Thyroid gland (tissue), 4 donors: Measurements from ENCODE around the gene LARGE2. TPM values are rescaled to one million over a fixed set of nuclear protein-coding genes. Genes with fewer than 3 reads are reported as not detected.

Experiments
- DNase-seq, 2 donors: peaks; one replicate each; pipeline ENCODE4 v3.0.0-alpha.2; 2019
- H3K27ac ChIP-seq, 3 donors: fragments of 200-600 bp; sonication (generic); 1 replicate in 2 of 3; 2 replicates in 1 of 3; pipeline ENCODE4 v1.5.1; 2016 to 2019; ENCODE audit warnings: mild to moderate bottlenecking in 1 of 3, moderate library complexity in 1 of 3
- H3K27me3 ChIP-seq: fragments of 200-600 bp; sonication (generic); one replicate; pipeline ENCODE4 v1.5.1; 2019
- H3K36me3 ChIP-seq, 2 donors: fragments of 200-600 bp; sonication (generic); one replicate each; pipeline ENCODE4 v1.5.1; 2016 to 2019
- H3K4me1 ChIP-seq, 2 donors: fragments of 200-600 bp; sonication (generic); one replicate each; pipeline ENCODE4 v1.5.1; 2017 to 2019
- H3K4me3 ChIP-seq, 3 donors: fragments of 200-600 bp; sonication (generic); replicated peaks in 1 of 3; 1 replicate in 2 of 3; 2 replicates in 1 of 3; pipeline ENCODE4 v1.5.1; 2016; ENCODE audit warnings: mild to moderate bottlenecking in 1 of 3
- H3K9me3 ChIP-seq: fragments of 200-600 bp; sonication (generic); one replicate; pipeline ENCODE4 v1.5.1; 2017
- POLR2A ChIP-seq, 2 donors: fragments of 450-650 bp; IDR thresholded peaks; one replicate each; pipeline ENCODE4 v1.6.1; 2017; ENCODE audit warnings: antibody characterized with exemption in 2 of 2, mild to moderate bottlenecking in 2 of 2, moderate library complexity in 1 of 2
- WGBS, 2 donors: methylation state at CpG; one replicate each; pipeline ENCODE4 v1.1.5; 2017; 5-methylcytosine and 5-hydroxymethylcytosine counted together
- intact Hi-C: fragments of 100-400 bp; cut with DNase I; formaldehyde crosslinking; loops from one replicate; pipeline ENCODE4 v1.15.1; 2023
- total RNA-seq, 4 donors: library from RNA; depleted of rRNA; stranded (reverse); fragments of >200 nt; gene quantifications; one replicate each; pipeline ENCODE4 v1.2.3, GENCODE V29; 2016
- TF ChIP-seq, protein P1 (sequence below), 6 experiments: fragments of 200-600 bp in 3 of 6; fragments of 450-650 bp in 3 of 6; sonication (generic) in 3 of 6; IDR thresholded peaks; one replicate each; pipeline ENCODE4 v1.5.1; 2016 to 2019; ENCODE audit warnings: antibody characterized with exemption in 6 of 6, mild to moderate bottlenecking in 2 of 6, inconsistent platforms in 1 of 6, moderate library complexity in 1 of 6

Gene LARGE2
- total RNA-seq, 4 donors from 2014 or later = 11.2 to 19.0 (median 14.1) TPM

DNA sequence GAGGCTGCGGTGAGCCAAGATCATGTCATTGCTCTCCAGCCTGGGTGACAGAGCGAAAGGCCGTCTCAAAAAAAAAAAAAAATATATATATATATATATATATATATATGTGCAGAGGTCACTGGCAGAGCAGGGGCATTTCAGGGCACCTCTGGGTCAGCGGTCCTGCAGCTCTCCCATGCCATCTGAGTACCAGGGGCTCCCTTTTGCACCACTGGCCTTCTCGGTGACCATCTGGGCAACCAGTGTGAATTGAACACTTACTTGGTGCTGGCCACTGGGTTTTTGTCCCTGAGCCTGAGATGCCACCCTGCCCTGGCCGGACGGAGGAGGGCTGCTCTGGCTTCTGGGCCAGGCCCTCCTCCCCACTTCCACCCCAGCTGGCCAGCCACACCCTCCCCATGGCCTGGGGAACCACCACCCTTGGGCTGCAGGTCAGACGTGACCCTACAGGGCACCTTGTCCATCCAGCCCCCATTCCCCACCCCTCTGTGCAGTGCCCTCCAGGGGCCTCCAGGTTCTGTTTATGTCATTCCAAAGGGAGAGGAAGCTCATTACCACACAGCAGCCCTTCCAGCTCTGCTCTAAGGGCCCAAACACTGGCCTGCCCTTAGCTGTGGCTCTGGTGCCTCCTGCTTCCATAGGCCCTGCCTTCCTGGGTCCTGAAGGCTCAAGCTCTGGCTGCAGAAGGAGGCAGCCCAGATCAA is 26.8 kb upstream of the LARGE2 start:
- Histone ChIP-seq H3K36me3 (no peaks in the 10 kb centered on the region), H3K4me1 (peaks cover 10 to 15% of the 10 kb centered on the region in 2 donors), H3K27me3 (no peaks in the 10 kb centered on the region), H3K9me3 (no peaks in the 10 kb centered on the region), H3K27ac (no peak overlapping the region), H3K4me3 (no peak overlapping the region)
- DNase-seq = no peak
- intact Hi-C loops = no loop called here
- TF ChIP-seq, protein P1, sequence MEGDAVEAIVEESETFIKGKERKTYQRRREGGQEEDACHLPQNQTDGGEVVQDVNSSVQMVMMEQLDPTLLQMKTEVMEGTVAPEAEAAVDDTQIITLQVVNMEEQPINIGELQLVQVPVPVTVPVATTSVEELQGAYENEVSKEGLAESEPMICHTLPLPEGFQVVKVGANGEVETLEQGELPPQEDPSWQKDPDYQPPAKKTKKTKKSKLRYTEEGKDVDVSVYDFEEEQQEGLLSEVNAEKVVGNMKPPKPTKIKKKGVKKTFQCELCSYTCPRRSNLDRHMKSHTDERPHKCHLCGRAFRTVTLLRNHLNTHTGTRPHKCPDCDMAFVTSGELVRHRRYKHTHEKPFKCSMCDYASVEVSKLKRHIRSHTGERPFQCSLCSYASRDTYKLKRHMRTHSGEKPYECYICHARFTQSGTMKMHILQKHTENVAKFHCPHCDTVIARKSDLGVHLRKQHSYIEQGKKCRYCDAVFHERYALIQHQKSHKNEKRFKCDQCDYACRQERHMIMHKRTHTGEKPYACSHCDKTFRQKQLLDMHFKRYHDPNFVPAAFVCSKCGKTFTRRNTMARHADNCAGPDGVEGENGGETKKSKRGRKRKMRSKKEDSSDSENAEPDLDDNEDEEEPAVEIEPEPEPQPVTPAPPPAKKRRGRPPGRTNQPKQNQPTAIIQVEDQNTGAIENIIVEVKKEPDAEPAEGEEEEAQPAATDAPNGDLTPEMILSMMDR (IDR thresholded peaks at IDR 0.05) = no peak
- WGBS, 2 donors = 90 to 92% methylated on average over 6 to 8 of the region's 8 CpGs

DNA sequence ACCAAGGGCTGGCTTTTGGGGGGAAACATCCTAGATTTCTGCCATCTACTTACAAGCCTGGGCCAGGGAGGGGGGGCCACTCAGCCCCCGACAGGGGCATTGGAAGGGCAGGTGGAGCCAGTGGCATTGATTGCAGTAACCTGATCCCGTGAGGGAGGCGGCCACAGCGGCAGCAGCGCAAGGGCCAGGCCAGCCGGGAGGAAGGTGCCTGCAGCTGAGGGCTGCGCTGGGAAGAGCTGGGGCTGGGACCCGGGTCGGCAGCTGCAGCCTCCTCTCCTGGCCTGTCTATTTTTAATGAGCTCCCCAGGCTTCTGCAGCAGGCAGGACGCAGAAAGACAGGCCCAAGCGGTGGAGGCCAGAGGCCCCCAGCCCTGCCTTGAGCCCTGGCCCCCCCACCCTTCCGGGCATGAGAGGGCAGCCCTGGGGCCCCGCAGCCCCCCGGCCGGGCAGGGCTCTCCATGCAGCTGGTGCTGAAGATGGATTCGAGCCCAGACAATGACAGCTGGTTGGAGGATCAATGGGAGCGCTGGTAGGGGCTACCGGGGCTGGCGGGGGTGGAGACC is 26.0 kb upstream of the LARGE2 start:
- WGBS, 2 donors = 8 to 25% methylated on average over 6 to 17 of the region's 19 CpGs
- peaks cover 17 to 20% of the 10 kb centered on the region in 2 donors for H3K4me1 ChIP-seq
- DNase-seq = peak in 1 of 2 donors; percentile 19
- no peak for TF ChIP-seq POLR2A (IDR thresholded peaks at IDR 0.05)
- TF ChIP-seq, protein P1 (IDR thresholded peaks at IDR 0.05) = no peak
- no peaks in the 10 kb centered on the region for H3K27me3 ChIP-seq
- H3K9me3 ChIP-seq = no peaks in the 10 kb centered on the region
- H3K36me3 ChIP-seq = no peaks in the 10 kb centered on the region
- intact Hi-C loops = no loop called here
- H3K4me3 ChIP-seq = no peak overlapping the region
- H3K27ac ChIP-seq = no peak overlapping the region

DNA sequence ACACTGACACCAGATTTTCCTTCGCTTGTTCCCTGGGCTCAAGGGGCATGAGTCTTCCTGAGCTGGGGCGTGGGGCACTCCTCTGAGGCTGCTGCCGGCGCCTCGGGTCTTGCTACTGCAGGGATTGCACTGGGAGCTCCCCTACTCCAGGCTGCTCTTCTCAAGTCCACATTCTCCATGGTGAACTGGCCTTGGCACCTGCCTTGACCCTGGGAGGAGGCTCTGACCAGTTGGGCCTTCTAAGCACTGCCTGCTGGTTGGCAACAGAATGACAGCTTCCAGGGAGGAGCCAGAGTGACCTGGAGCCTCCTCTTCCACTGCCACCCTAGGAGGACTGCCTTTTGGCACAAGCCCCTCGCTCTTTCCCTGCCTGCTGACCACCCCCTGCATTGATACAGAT is 24.9 kb upstream of the LARGE2 start:
- TF ChIP-seq POLR2A (IDR thresholded peaks at IDR 0.05) = no peak
- TF ChIP-seq, protein P1 (IDR thresholded peaks at IDR 0.05) = no peak
- Histone ChIP-seq H3K4me3 (no peak overlapping the region), H3K4me1 (peaks cover 17 to 20% of the 10 kb centered on the region in 2 donors), H3K27me3 (no peaks in the 10 kb centered on the region), H3K36me3 (no peaks in the 10 kb centered on the region), H3K27ac (no peak overlapping the region), H3K9me3 (no peaks in the 10 kb centered on the region)
- DNase-seq = no peak
- WGBS, 2 donors = 87 to 90% methylated on average over 6 of the region's 6 CpGs
- intact Hi-C loops = no loop called here

DNA sequence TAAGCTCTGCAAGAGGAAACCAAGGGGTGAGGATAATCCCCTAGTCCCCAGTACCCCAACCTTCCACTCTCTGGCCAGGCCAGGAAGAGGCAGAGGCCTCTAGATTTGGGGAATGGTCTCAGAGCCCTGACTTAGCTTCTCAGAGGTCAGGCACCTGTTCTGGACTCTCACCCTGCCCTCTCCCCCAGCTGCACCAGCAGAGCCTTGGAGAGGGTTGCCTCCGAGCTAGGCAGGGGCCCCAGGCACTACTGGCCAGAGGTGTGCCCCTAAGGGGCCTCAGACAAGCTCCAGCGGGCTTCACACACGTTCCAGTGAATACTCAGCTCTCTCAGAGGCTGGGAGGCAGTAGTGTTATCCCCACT is 23.4 kb upstream of the LARGE2 start:
- Histone ChIP-seq H3K4me1 (peaks cover 17 to 20% of the 10 kb centered on the region in 2 donors), H3K27ac (no peak overlapping the region), H3K36me3 (no peaks in the 10 kb centered on the region), H3K4me3 (no peak overlapping the region), H3K27me3 (no peaks in the 10 kb centered on the region), H3K9me3 (no peaks in the 10 kb centered on the region)
- DNase-seq = no peak
- intact Hi-C loops = no loop called here
- no CpG with 5 or more reads among the region's 3 CpGs for WGBS, 2 donors
- no peak for TF ChIP-seq POLR2A (IDR thresholded peaks at IDR 0.05)
- TF ChIP-seq, protein P1 (IDR thresholded peaks at IDR 0.05) = no peak

DNA sequence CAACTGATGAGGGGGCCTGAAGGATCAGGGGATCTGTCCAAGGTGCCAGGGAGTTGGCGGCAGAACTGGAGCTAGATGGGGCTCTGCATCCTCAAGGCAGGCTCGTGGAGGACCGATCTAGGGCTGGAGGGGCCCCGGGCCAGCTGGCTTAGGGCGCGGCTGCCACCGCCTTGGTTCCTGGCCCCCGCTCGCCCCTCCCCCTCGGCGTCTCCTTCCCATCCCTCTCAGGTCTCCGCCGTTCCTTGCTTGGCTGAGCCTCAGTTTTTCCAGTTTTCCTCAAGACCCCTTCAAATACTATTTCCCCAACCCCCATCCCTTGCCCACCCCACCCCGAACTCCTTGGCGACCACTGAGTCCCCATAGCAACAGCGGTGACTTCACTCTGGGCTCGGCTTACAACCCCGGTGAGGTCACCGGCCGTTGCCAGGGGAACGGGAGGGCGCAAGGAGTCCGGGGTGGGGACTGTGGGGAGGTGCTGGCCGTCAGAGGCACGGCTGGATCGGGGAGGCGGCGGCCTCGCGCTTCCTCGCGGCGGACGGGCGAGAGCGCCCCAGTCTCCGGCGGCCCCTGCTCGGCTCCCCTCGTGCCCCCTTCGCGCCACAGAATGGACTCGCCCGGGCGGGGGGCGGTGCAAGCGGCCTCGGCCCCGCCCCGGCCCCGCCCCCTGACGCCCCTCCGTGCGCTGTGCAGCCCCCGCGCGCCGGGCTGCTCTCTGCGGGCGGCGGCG is 22.8 kb upstream of the LARGE2 start:
- no peaks in the 10 kb centered on the region for H3K36me3 ChIP-seq
- no peaks in the 10 kb centered on the region for H3K27me3 ChIP-seq
- WGBS, 2 donors = 1% methylated on average over 17 to 22 of the region's 62 CpGs
- no peak for TF ChIP-seq POLR2A (IDR thresholded peaks at IDR 0.05)
- TF ChIP-seq, protein P1 (IDR thresholded peaks at IDR 0.05) = no peak
- DNase-seq = peak; percentile 87 to 88
- intact Hi-C loops = no loop called here
- no peaks in the 10 kb centered on the region for H3K9me3 ChIP-seq
- H3K4me3 ChIP-seq = peak overlapping the region in 1 of 3 donors; percentile 54
- peaks cover 17 to 20% of the 10 kb centered on the region in 2 donors for H3K4me1 ChIP-seq
- H3K27ac ChIP-seq = no peak overlapping the region
